ENCODE results near the gene AMBN.

- no peak for TF ChIP-seq CTCF (IDR thresholded peaks at IDR 0.05)
- no peak for TF ChIP-seq POLR2A (IDR thresholded peaks at IDR 0.05)
Measured at GRCh38 chr4:70601422-70602039, 9.5 kb downstream of the AMBN start.
